Endodermal cell (in vitro differentiated cells): ENCODE measurements around the gene POU2AF2. TPM values are rescaled to one million over a fixed set of nuclear protein-coding genes. Genes with fewer than 3 reads are reported as not detected.
"Not testable (repeated sequence)": the region's sequence is repeated elsewhere in the genome, so short reads cannot be mapped to it uniquely, and the experiment has no call there.

Source experiments
- DNase-seq: peaks from one replicate; pipeline ENCODE4 v3.0.0-alpha.2; 2017
- H3K27ac ChIP-seq: 2 replicates; pipeline ENCODE4 v1.5.1; 2013; ENCODE audit warnings: mild to moderate bottlenecking, low read depth, low read length, moderate library complexity
- H3K27me3 ChIP-seq: 2 replicates; pipeline ENCODE4 v1.6.1; 2013; ENCODE audit warnings: mild to moderate bottlenecking, low read length, moderate library complexity; ENCODE audit not compliant: insufficient read depth, control insufficient read depth, poor library complexity, severe bottlenecking
- H3K36me3 ChIP-seq: 2 replicates; pipeline ENCODE4 v1.7.0; 2013; ENCODE audit warnings: mild to moderate bottlenecking, low read length, moderate library complexity; ENCODE audit not compliant: control insufficient read depth, insufficient read depth
- H3K4me1 ChIP-seq: one replicate; pipeline ENCODE4 v1.7.0; 2013; ENCODE audit warnings: low read length; ENCODE audit not compliant: control insufficient read depth, insufficient read depth
- H3K4me3 ChIP-seq: 2 replicates; pipeline ENCODE4 v1.5.1; 2013; ENCODE audit warnings: mild to moderate bottlenecking, low read length, moderate library complexity
- H3K9ac ChIP-seq: 2 replicates; pipeline ENCODE4 v1.6.1; 2013; ENCODE audit warnings: mild to moderate bottlenecking, low read length, moderate library complexity; ENCODE audit not compliant: poor library complexity, severe bottlenecking; ENCODE audit errors: extremely low read depth
- H3K9me3 ChIP-seq: 2 replicates; pipeline ENCODE4 v1.6.1; 2013; ENCODE audit warnings: mild to moderate bottlenecking, low read length, moderate library complexity; ENCODE audit not compliant: control insufficient read depth
- H3K27ac Mint-ChIP-seq: 2 replicates; pipeline ENCODE4 v1.8.0; 2020; ENCODE audit warnings: mixed read lengths
- H3K27me3 Mint-ChIP-seq: 2 replicates; pipeline ENCODE4 v1.8.0; 2021; ENCODE audit warnings: mild to moderate bottlenecking, mixed read lengths; ENCODE audit not compliant: insufficient read depth
- H3K36me3 Mint-ChIP-seq: 2 replicates; pipeline ENCODE4 v1.8.0; 2020; ENCODE audit warnings: low read depth, mixed read lengths
- H3K4me1 Mint-ChIP-seq: 2 replicates; pipeline ENCODE4 v1.8.0; 2020; ENCODE audit warnings: mixed read lengths
- H3K4me3 Mint-ChIP-seq: 2 replicates; pipeline ENCODE4 v1.8.0; 2020; ENCODE audit warnings: mild to moderate bottlenecking, moderate library complexity, mixed read lengths
- H3K9me3 Mint-ChIP-seq: 2 replicates; pipeline ENCODE4 v1.8.0; 2020; ENCODE audit warnings: mild to moderate bottlenecking, mixed read lengths
- CTCF ChIP-seq: fragments of 200-600 bp; sonication (generic); conservative IDR thresholded peaks from 2 replicates; pipeline ENCODE4 v1.5.0; 2021; ENCODE audit warnings: antibody characterized with exemption, mild to moderate bottlenecking
- WGBS, 2 experiments: methylation state at CpG; one replicate each; pipeline versions ENCODE4 v1.1.5 to v1.1.7; 2013; ENCODE audit warnings: missing lambda C conversion rate in 2 of 2, mixed read lengths in 1 of 2; ENCODE audit not compliant: insufficient coverage in 1 of 2, insufficient read length in 1 of 2; 5-methylcytosine and 5-hydroxymethylcytosine counted together
- total RNA-seq, 2 donors: library from RNA; stranded (reverse); fragmentation: NEBNext Ultra II Directional in 1 of 2; extraction: Animal tissue kit (Norgen Biotek cat#: 25700) in 1 of 2; gene quantifications; 2 replicates in 1 of 2; 3 replicates in 1 of 2; pipeline ENCODE4 v1.2.1, GENCODE V29; 2021

The POU2AF2 gene
- total RNA-seq, 2 donors from 2014 or later: not detected

GRCh38 chr11:111319296-111319695 is 73.8 kb downstream of the POU2AF2 start:
- no peak overlapping the region for H3K9ac ChIP-seq
- Mint-ChIP-seq H3K36me3 (no peaks in the 10 kb centered on the region), H3K27me3 (peaks cover 50% of the 10 kb centered on the region), H3K4me1 (peaks cover 2% of the 10 kb centered on the region), H3K4me3 (no peak overlapping the region), H3K27ac (no peak overlapping the region), H3K9me3 (peaks cover 7% of the 10 kb centered on the region)
- H3K27ac ChIP-seq: no peak overlapping the region
- no peak for DNase-seq
- no peak overlapping the region for H3K4me3 ChIP-seq
- no peaks in the 10 kb centered on the region for H3K36me3 ChIP-seq
- 74 to 88% methylated on average over 6 of the region's 6 CpGs for WGBS, 2 experiments
- H3K4me1 ChIP-seq: no peaks in the 10 kb centered on the region
- no peak for TF ChIP-seq CTCF
- no peaks in the 10 kb centered on the region for H3K9me3 ChIP-seq
- H3K27me3 ChIP-seq: peaks cover 6% of the 10 kb centered on the region

GRCh38 chr11:111320199-111320598 is 74.7 kb downstream of the POU2AF2 start:
- not testable (repeated sequence) for H3K36me3 ChIP-seq, DNase-seq, H3K4me3 ChIP-seq, H3K9me3 ChIP-seq, H3K27me3 ChIP-seq, H3K4me1 ChIP-seq, H3K4me3 Mint-ChIP-seq, H3K36me3 Mint-ChIP-seq, H3K27ac ChIP-seq, H3K9ac ChIP-seq, H3K4me1 Mint-ChIP-seq, H3K27ac Mint-ChIP-seq, H3K9me3 Mint-ChIP-seq
- 85 to 87% methylated on average over 3 to 6 of the region's 6 CpGs for WGBS, 2 experiments
- peaks cover 50% of the 10 kb centered on the region for H3K27me3 Mint-ChIP-seq

DNA sequence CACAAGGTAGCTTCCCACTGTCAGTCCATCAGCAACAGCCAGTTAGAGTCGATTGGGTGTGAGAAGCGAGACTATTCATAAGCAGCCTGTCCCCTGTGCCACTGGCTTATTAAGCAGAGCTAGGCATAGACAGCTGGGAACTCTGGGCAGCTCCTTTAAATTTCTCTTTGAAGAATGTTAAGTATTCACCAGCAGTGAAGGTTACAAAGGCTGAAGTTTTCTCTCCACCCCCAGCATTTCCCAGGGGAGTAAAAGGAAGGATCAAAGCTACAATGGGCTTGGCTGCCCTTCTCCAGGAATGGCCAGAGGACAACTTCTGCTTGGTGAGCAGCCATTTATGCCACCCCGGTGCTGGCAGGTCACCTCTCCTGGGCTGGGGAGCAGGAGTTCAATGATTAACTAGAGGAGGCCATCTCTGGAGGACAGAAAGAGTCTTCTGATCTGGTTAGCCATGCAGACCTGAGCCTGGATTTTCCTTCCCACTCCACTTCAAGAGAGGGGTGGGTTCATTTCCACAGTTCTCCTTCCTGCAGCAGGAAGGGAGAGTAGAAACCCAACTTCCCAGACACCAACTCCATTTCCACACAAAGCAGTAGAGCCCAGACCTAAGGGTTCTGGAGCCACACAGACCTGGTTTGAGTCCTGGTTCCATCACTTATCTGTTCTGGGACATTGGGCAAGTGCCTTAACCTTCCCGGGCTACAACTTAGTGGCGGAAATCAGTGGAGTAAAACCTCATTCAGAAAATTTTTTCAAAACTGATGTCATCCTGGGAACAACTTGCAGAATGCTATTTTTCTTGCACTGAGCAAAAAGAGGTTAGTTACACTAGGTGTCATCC is 75.4 kb downstream of the POU2AF2 start:
- H3K4me3 Mint-ChIP-seq: no peak overlapping the region
- Histone ChIP-seq H3K9ac (no peak overlapping the region), H3K36me3 (no peaks in the 10 kb centered on the region), H3K4me1 (no peaks in the 10 kb centered on the region), H3K27me3 (peaks cover 6% of the 10 kb centered on the region), H3K27ac (no peak overlapping the region), H3K9me3 (no peaks in the 10 kb centered on the region), H3K4me3 (no peak overlapping the region)
- peak; percentile 55 for DNase-seq
- peaks cover 48% of the 10 kb centered on the region for H3K27me3 Mint-ChIP-seq
- H3K4me1 Mint-ChIP-seq: peaks cover 2% of the 10 kb centered on the region
- no peaks in the 10 kb centered on the region for H3K36me3 Mint-ChIP-seq
- H3K9me3 Mint-ChIP-seq: peaks cover 2% of the 10 kb centered on the region
- no peak overlapping the region for H3K27ac Mint-ChIP-seq
- WGBS, 2 experiments: 86 to 87% methylated on average over 4 to 5 of the region's 5 CpGs
- TF ChIP-seq CTCF: no peak
